NCI-H748 (cell line): ENCODE data around the gene ADRM1.

Source experiments
- DNase-seq: peaks from one replicate; lab custom pipeline; 2025; ENCODE audit not compliant: unreplicated experiment; lab: John Stamatoyannopoulos, UW

The ADRM1 gene

DNA sequence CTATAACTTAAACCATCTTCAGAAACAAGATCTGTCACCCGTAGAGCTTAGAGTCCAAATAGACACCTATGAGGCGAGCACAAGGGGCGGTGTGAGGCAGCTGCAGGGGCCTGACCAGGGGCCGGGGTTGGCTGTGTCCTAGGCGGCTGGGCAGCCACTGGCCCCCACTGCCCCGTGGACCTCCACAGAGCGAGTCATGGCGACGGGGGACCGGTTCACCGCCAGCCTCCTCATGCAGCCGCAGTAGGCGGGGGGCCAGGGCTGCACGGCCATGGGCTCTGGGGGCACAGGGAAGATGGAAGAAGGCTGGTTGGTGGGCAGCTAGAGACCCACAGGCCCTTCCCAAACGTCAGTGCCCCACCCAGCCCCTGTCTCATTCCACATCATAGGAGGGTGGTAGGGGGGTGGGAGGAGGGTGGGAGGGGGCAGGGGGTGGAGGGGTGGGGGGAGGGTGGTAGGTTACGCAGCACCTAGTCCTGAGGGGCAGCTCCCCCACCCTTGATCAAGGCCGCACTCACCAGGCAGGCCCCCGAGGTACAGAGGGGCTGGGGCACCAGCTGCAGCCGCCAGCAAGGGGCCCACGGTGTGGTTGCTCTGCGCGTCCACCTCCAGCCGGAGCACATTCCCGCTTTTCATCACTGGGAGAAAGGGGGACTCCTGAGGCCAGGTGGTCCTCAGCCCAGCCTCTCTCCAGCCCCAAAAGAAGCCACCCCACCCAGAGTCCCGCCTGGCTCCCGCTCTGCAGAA, 6.6 kb downstream of the ADRM1 start:
- DNase-seq = no peak

- no peak for DNase-seq
These were observed 7.4 kb downstream of the ADRM1 start for GRCh38 chr20:62309947-62310756.

DNA sequence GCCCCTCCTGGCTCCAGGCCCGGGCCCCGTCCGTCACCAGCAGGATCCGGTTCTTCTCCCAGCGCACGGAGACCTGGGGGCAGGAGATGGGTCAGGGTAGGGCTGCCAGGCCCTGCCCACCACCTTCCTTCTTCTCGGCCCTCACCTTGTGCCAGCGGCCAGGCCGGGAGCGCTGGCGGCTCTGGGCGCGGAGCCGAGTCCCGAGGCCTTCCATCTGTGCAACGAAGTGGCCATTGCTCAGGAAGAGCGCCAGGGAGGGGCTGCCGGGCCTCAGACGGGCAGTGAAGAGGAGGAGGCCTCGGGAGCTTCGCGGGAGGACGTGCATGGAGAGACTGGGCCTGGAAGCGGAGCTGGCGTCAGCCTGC, 7.9 kb downstream of the ADRM1 start:
- peak; percentile 4 for DNase-seq

- no peak for DNase-seq
These were observed 8.4 kb downstream of the ADRM1 start for GRCh38 chr20:62311150-62311549.

GRCh38 chr20:62311832-62312661, 9.2 kb downstream of the ADRM1 start:
- no peak for DNase-seq

- DNase-seq = no peak
These were observed 9.8 kb downstream of the ADRM1 start for GRCh38 chr20:62312662-62312977.

DNA sequence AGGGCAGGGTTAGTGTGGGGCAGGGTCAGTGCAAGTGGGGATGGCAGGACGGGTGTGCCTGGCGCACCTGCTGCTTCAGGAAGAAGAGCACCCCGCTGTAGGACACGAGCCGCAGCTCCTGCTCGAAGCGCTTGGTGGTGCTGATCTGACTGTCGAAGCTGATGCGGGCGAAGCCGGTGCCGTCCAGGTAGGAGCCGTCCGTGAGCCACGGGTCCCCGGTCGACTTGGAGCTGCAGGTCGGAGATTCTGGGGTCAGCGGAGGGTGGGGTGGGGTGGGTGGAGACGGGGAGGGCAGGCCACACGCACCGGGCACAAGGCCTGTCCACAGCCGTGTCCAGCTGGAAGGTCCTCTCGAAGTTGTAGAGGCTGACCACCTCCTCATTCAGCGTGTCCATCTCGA, 10.2 kb downstream of the ADRM1 start:
- no peak for DNase-seq

- DNase-seq = no peak
These were observed 10.9 kb downstream of the ADRM1 start for GRCh38 chr20:62313460-62314338.

DNA sequence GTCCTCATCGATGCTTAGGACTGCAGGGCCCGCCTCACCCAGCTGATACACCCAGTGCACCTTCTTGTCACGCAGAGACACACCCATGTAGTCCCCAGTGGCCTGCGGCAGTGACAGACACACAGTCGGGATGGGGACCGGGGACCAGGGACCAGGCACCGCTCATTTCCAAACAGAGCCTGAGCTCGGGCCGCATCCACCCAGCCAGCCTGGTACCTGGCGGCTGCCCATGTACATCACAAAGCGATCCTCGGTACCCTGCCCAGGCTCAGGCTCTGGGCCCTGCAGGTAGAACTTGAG, 11.5 kb downstream of the ADRM1 start:
- no peak for DNase-seq

DNA sequence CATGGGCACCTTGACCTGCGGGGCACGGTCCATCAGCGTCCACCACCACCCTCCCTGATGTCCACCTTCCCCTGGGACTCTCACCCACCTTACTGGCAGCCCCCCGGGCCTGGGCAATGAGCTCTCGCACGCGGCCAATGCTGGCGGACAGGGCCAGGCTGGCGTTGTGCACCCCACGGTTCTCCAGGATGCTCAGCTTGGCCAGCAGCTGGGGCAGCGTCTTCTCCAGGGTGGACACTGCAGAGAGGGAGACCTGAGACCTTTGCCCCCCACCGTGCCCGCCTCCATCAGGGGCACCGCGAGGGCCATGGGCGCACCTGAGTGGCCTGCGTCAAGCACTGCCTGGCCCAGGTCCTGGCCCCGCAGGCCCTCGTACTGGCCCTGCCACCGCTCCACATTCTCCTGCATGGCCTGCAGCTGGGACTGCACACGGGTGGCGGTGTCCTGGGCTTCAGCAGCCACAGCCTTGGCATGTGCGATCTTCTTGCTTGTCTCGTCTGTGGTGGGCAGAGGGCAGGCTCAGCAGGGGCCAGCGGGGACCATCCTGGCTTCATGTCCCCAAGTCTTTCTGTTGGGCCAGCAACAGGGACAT, 12.0 kb downstream of the ADRM1 start:
- DNase-seq = no peak

DNA sequence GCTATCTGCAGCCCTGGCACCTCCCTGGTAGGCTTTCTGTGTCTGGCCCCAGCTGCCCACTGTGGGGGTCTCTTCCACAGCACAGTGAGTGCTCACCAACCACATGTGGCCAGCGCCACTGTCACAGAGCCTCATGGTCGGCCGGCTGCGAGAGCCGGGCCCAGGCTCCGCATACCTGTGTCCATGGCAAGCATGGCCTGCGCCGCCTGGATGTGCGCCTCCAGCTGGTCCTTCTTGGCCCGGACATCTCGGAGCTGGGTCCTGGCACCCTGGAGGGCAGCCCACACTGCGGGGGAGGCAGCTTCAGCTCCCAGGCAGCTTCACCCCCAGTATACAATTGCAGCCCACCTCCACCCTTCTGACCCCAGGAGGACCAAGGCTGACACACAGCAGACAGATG, 13.0 kb downstream of the ADRM1 start:
- no peak for DNase-seq

DNA sequence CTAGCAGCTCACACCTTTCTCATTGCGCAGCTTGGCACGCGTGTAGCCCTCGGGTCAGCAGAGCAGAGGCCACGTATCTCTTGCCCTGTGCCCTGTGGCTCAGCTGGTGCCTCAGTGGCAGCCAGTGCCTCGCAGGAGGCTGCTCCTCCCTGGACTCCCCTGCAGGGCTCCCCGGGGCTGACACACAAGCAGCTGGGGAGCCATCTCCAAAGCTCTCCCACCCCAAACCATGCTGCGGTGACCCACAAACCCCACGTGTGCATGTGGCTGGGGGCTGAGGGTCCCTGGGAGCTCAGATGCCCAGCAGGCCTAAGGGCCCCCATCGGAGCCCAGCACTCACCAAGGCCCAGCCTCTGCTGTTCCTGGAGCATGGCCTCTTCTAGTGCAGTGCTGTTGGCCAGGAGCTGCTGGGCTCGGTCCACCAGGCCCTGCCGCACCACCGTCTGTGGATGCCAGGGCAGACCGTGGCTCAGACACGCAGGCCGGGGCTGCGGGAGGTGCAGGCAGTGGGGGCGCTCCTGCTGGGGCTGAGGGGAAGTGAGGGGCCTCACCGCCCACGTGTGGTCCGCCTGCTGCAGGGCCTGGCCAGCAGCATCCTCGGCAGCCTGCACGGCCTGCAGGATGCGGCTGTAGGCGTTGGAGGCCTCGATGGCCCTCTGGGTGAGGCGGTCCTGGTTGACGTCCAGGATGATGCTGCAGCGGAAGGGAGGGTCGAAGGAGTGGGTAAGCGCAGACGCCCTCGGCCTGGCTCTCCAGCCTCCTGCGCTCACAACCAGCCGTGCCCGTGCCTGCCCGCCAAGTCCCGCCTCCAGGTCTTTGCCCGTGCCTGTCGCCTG, 13.8 kb downstream of the ADRM1 start:
- DNase-seq = no peak

DNA sequence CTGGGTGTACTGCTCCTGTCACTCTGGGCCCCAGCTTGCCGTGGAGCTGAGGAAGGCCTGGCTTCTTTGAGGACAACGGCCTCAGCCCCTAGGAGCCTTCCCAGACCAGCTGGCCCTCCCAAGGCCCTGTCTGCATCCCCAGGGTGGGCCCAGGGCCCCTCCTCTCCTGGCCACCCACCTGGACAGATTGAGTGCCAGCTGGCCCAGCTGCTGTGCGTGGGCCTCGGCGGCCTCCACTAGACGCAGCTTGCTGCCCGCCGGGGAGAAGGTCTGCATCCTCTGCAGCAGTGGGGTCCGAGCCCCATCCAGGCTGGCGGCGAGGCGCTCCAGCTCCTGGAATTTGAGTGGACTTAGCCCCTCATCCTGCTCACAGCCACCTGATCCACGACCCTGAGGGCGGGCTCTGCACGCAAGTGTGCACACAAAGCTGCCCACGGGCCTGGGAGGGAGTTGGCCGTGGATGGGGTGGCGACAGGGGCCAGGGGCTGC, 14.4 kb downstream of the ADRM1 start:
- no peak for DNase-seq

- DNase-seq = no peak
These were observed 15.9 kb downstream of the ADRM1 start for GRCh38 chr20:62318400-62319345.

- DNase-seq = no peak
These were observed 16.6 kb downstream of the ADRM1 start for GRCh38 chr20:62319346-62319909.

- no peak for DNase-seq
These were observed 18.0 kb downstream of the ADRM1 start for GRCh38 chr20:62320581-62321354.

GRCh38 chr20:62321521-62321948, 18.7 kb downstream of the ADRM1 start:
- DNase-seq = no peak
